Activated naive CD4-positive, alpha-beta T cell treated with anti-CD3 and anti-CD28 coated beads, Interleukin-2, amount 50 U/mL, for 16 hours (primary cell): Measurements from ENCODE around the gene LRG1.

Experiments
- DNase-seq: peaks from one replicate; pipeline ENCODE4 v3.0.0-alpha.2; 2020

The LRG1 gene

GRCh38 chr19:4491446-4491845, 48.4 kb downstream of the LRG1 start:
- DNase-seq: no peak

GRCh38 chr19:4488496-4488895, 51.3 kb downstream of the LRG1 start:
- DNase-seq: no peak

GRCh38 chr19:4487572-4487971, 52.3 kb downstream of the LRG1 start:
- DNase-seq: no peak
